Endothelial cell of umbilical vein (primary cell): ENCODE data around the gene IL1R2. TPM values are rescaled to one million over a fixed set of nuclear protein-coding genes. Genes with fewer than 3 reads are reported as not detected.

Experiments used
- BruUV-seq: library from RNA; stranded (reverse); fragments of 400-500 nt; replicated peaks from 2 replicates; lab custom pipeline; 2021; lab: Mats Ljungman, UMichigan
- CTCF ChIA-PET: fragments of 300-600, 350-600 bp; sonication (Branson Sonifier 250); formaldehyde crosslinking; loops from one replicate; lab custom pipeline; 2021; ENCODE audit warnings: antibody characterized with exemption, inconsistent platforms; lab: Charles Lee
- POLR2A ChIA-PET: fragments of 300-600, 350-600 bp; sonication (Branson Sonifier 250); formaldehyde crosslinking; loops from one replicate; lab custom pipeline; 2021; ENCODE audit warnings: antibody characterized with exemption, inconsistent platforms; lab: Charles Lee
- DNase-seq: peaks from one replicate; pipeline ENCODE4 v3.0.0-alpha.2; 2011; ENCODE audit warnings: low read depth, low spot score
- FAIRE-seq: peaks from 2 replicates; lab custom pipeline; 2011; peaks lifted over from hg19 to GRCh38; lab: Jason Lieb, UNC
- H2AFZ ChIP-seq: 2 replicates; pipeline ENCODE4 v1.6.0; 2012; ENCODE audit warnings: low read depth, low read length, control low read depth, inconsistent platforms
- H3K27ac ChIP-seq: 2 replicates; pipeline ENCODE4 v1.5.1; 2011; ENCODE audit warnings: low read depth, mild to moderate bottlenecking, control low read depth, low read length, moderate library complexity; ENCODE audit not compliant: insufficient read depth
- H3K27me3 ChIP-seq, 2 experiments: 2 replicates each; pipeline versions ENCODE4 v1.6.0 to v1.6.1; 2011; ENCODE audit warnings: low read length in 2 of 2, mixed read lengths in 1 of 2; ENCODE audit not compliant: control insufficient read depth in 2 of 2, insufficient read depth in 2 of 2
- H3K36me3 ChIP-seq, 2 experiments: 2 replicates in 1 of 2; 3 replicates in 1 of 2; pipeline ENCODE4 v1.5.1; 2011; ENCODE audit warnings: low read length in 2 of 2, mild to moderate bottlenecking in 1 of 2, moderate library complexity in 1 of 2; ENCODE audit not compliant: control insufficient read depth in 2 of 2, insufficient read depth in 2 of 2; ENCODE audit errors: extremely low read depth in 1 of 2
- H3K4me1 ChIP-seq: 3 replicates; pipeline ENCODE4 v1.5.1; 2011; ENCODE audit warnings: mild to moderate bottlenecking, low read length; ENCODE audit not compliant: control insufficient read depth, insufficient read depth; ENCODE audit errors: extremely low read depth
- H3K4me2 ChIP-seq: 2 replicates; pipeline ENCODE4 v1.6.1; 2011; ENCODE audit warnings: low read length, control low read depth, mixed read lengths; ENCODE audit not compliant: insufficient read depth
- H3K4me3 ChIP-seq, 3 experiments: fragments of 200-600 bp in 1 of 3; sonication (generic), shearing (Covaris generic) in 1 of 3; replicated peaks in 1 of 3; 2 replicates each; pipeline ENCODE4 v1.5.1; 2011 to 2016; ENCODE audit warnings: control low read depth in 3 of 3, low read length in 3 of 3, mild to moderate bottlenecking in 2 of 3, inconsistent platforms in 1 of 3, low read depth in 1 of 3, moderate library complexity in 1 of 3; ENCODE audit not compliant: insufficient read depth in 1 of 3
- H3K79me2 ChIP-seq: 2 replicates; pipeline ENCODE4 v1.6.0; 2012; ENCODE audit warnings: low read length, inconsistent platforms; ENCODE audit not compliant: control insufficient read depth, insufficient read depth
- H3K9ac ChIP-seq: replicated peaks from 2 replicates; pipeline ENCODE3; 2011; ENCODE audit warnings: low read length, control low read depth; ENCODE audit not compliant: insufficient read depth; ENCODE audit errors: extremely low read depth
- H3K9me1 ChIP-seq: replicated peaks from 3 replicates; pipeline ENCODE4 v1.6.0; 2011; ENCODE audit warnings: mild to moderate bottlenecking, low read length; ENCODE audit not compliant: control insufficient read depth, insufficient read depth; ENCODE audit errors: extremely low read depth
- H3K9me3 ChIP-seq: replicated peaks from 2 replicates; pipeline ENCODE4 v1.5.1; 2012; ENCODE audit warnings: low read length, inconsistent platforms; ENCODE audit not compliant: control insufficient read depth, insufficient read depth
- H4K20me1 ChIP-seq: replicated peaks from 2 replicates; pipeline ENCODE3; 2011; ENCODE audit warnings: mild to moderate bottlenecking, low read length; ENCODE audit not compliant: control insufficient read depth, insufficient read depth; ENCODE audit errors: extremely low read depth
- CTCF ChIP-seq, 2 donors: IDR thresholded peaks; 1 replicate in 1 of 2; 2 replicates in 1 of 2; pipeline ENCODE4 v1.5.1; 2011; ENCODE audit warnings: low read length in 2 of 2, mild to moderate bottlenecking in 2 of 2, moderate library complexity in 2 of 2, control low read depth in 1 of 2, inconsistent platforms in 1 of 2, low read depth in 1 of 2; ENCODE audit not compliant: insufficient read depth in 1 of 2; ENCODE audit errors: extremely low read depth in 1 of 2
- EZH2 ChIP-seq: IDR thresholded peaks from 2 replicates; pipeline ENCODE4 v1.6.1; 2012; ENCODE audit warnings: borderline replicate concordance, low read depth, mild to moderate bottlenecking, moderate library complexity, low read length, inconsistent platforms; ENCODE audit not compliant: severe bottlenecking
- FOS ChIP-seq: IDR thresholded peaks from 2 replicates; pipeline ENCODE4 v1.6.1; 2011; ENCODE audit warnings: mild to moderate bottlenecking, low read length, moderate library complexity, borderline replicate concordance; ENCODE audit not compliant: insufficient read depth
- GATA2 ChIP-seq: IDR thresholded peaks from 2 replicates; pipeline ENCODE4 v1.7.0; 2011; ENCODE audit warnings: low read depth, mild to moderate bottlenecking, moderate library complexity, mixed read lengths, low read length; ENCODE audit not compliant: insufficient read length, insufficient read depth
- JUN ChIP-seq: IDR thresholded peaks from 2 replicates; pipeline ENCODE4 v1.6.1; 2011; ENCODE audit warnings: borderline replicate concordance, low read depth; ENCODE audit not compliant: insufficient read length, insufficient read depth
- MAX ChIP-seq: IDR thresholded peaks from 2 replicates; pipeline ENCODE4 v1.6.1; 2011; ENCODE audit not compliant: insufficient read depth, insufficient read length
- MYC ChIP-seq: IDR thresholded peaks from one replicate; pipeline ENCODE4 v1.6.1; 2011; ENCODE audit warnings: mild to moderate bottlenecking, low read depth, low read length
- POLR2A ChIP-seq: IDR thresholded peaks from 2 replicates; pipeline ENCODE4 v1.6.1; 2012; ENCODE audit warnings: low read depth, mild to moderate bottlenecking, control low read depth, low read length
- POLR2AphosphoS5 ChIP-seq: IDR thresholded peaks from 2 replicates; pipeline ENCODE4 v1.6.1; 2012; ENCODE audit warnings: low read depth, mild to moderate bottlenecking, control low read depth, low read length, moderate library complexity; ENCODE audit not compliant: insufficient read depth
- dilution Hi-C: fragments of 300-500 bp; cut with MboI; formaldehyde crosslinking; loops from one replicate; pipeline ENCODE4 v1.15.0; 2019; ENCODE audit warnings: low sequenced_read_pairs; ENCODE audit not compliant: extremely low pct_ligation_motif_present
- intact Hi-C: fragments of 100-400 bp; cut with micrococcal nuclease; formaldehyde crosslinking; loops from one replicate; pipeline ENCODE4 v1.10.0; 2022
- polyA plus RNA-seq, 4 experiments: library from polyadenylated mRNA; depleted of rRNA in 3 of 4; stranded (reverse) in 3 of 4; unstranded in 1 of 4; fragments of >200 nt; gene quantifications; 2 replicates each; pipeline versions ENCODE4 v1.2.1 to v1.2.3, GENCODE V29; 2011 to 2012; ENCODE audit warnings: missing spikeins in 1 of 4
- total RNA-seq: library from RNA; stranded (reverse); gene quantifications from 2 replicates; pipeline ENCODE4 v1.2.3, GENCODE V29; 2021

The IL1R2 gene
- total and polyA plus RNA-seq, 2 donors (not counting 3 experiments of a cell fraction or from before 2014, with no cell fraction given): not detected

GRCh38 chr2:101975171-101975870 is 16.4 kb upstream of the IL1R2 start:
- intact Hi-C loops: no loop called here
- POLR2A ChIA-PET: no interaction called here
- Histone ChIP-seq H3K4me1 (no peaks in the 10 kb centered on the region), H3K27me3 (peaks cover 6 to 7% of the 10 kb centered on the region in 2 experiments), H3K4me2 (no peak overlapping the region), H3K27ac (no peak overlapping the region), H4K20me1 (no peaks in the 10 kb centered on the region), H2AFZ (no peak overlapping the region), H3K4me3 (no peak overlapping the region), H3K36me3 (no peaks in the 10 kb centered on the region), H3K79me2 (no peaks in the 10 kb centered on the region), H3K9me3 (no peaks in the 10 kb centered on the region), H3K9me1 (no peaks in the 10 kb centered on the region), H3K9ac (no peak overlapping the region)
- CTCF ChIA-PET: interaction anchor here (1.3 kb wide), 1 partner anchor 30 kb away, joined by 3 read pairs; no protein-coding TSS in a partner anchor
- FAIRE-seq: no peak
- BruUV-seq: no TSS peak
- no peak for DNase-seq
- no peak for TF ChIP-seq FOS
- TF ChIP-seq POLR2AphosphoS5: no peak
- no peak for TF ChIP-seq CTCF (IDR thresholded peaks at IDR 0.05; ENCODE audit: extremely low read depth in 1 of 2, insufficient read depth in 1 of 2, low read depth in 1 of 2, low read length in 2 of 2)
- TF ChIP-seq GATA2: no peak
- TF ChIP-seq JUN: no peak
- no peak for TF ChIP-seq EZH2
- TF ChIP-seq POLR2A: no peak
- no peak for TF ChIP-seq MYC
- no peak for TF ChIP-seq MAX
- dilution Hi-C loops: no loop called here
